HG03354 (cell line): ENCODE data around the gene BBS9.

Experiments used
- ATAC-seq: cut with Tn5 transposase; IDR thresholded peaks from one replicate; pipeline ENCODE4 v1.9.1; 2021; ENCODE audit warnings: mild to moderate bottlenecking; ENCODE audit not compliant: unreplicated experiment, poor library complexity, severe bottlenecking

BBS9 gene

GRCh38 chr7:33623267-33623666 is 493.9 kb downstream of the BBS9 start:
- ATAC-seq = no peak

- ATAC-seq = no peak
These were observed 494.9 kb downstream of the BBS9 start for GRCh38 chr7:33624215-33624614.

- no peak for ATAC-seq
These were observed 497.5 kb downstream of the BBS9 start for GRCh38 chr7:33626869-33627268.

GRCh38 chr7:33627741-33628140 is 498.4 kb downstream of the BBS9 start:
- ATAC-seq = no peak

GRCh38 chr7:33628894-33629293 is 499.5 kb downstream of the BBS9 start:
- no peak for ATAC-seq

- no peak for ATAC-seq
These were observed 501.0 kb downstream of the BBS9 start for GRCh38 chr7:33630359-33630758.

- no peak for ATAC-seq
These were observed 503.0 kb downstream of the BBS9 start for GRCh38 chr7:33632322-33632721.

- ATAC-seq = no peak
These were observed 503.6 kb downstream of the BBS9 start for GRCh38 chr7:33632840-33633525.

GRCh38 chr7:33634606-33635005 is 505.2 kb downstream of the BBS9 start:
- ATAC-seq = no peak

GRCh38 chr7:33636359-33636758 is 507.0 kb downstream of the BBS9 start:
- no peak for ATAC-seq

- no peak for ATAC-seq
These were observed 510.3 kb downstream of the BBS9 start for GRCh38 chr7:33639552-33640197.

GRCh38 chr7:33640741-33641140 is 511.4 kb downstream of the BBS9 start:
- no peak for ATAC-seq

GRCh38 chr7:33642312-33642711 is 512.9 kb downstream of the BBS9 start:
- ATAC-seq = no peak

- no peak for ATAC-seq
These were observed 514.2 kb downstream of the BBS9 start for GRCh38 chr7:33643530-33643929.

GRCh38 chr7:33644489-33644888 is 515.1 kb downstream of the BBS9 start:
- ATAC-seq = no peak

- ATAC-seq = no peak
These were observed 515.7 kb downstream of the BBS9 start for GRCh38 chr7:33645104-33645503.

- ATAC-seq = no peak
These were observed 516.8 kb downstream of the BBS9 start for GRCh38 chr7:33646166-33646565.

- no peak for ATAC-seq
These were observed 517.6 kb downstream of the BBS9 start for GRCh38 chr7:33646891-33647391.

- no peak for ATAC-seq
These were observed 520.4 kb downstream of the BBS9 start for GRCh38 chr7:33649476-33650441.

GRCh38 chr7:33650828-33651227 is 521.5 kb downstream of the BBS9 start:
- no peak for ATAC-seq
